SK-N-SH treated with all-trans-retinoic acid at 6 μM for 48 hours (cell line): ENCODE results near the gene PSORS1C2.

Source experiments
- ATAC-seq: fragments of 200-7000 bp; cut with Tn5 transposase; 3 replicates; pipeline ENCODE4 v1.9.1; 2020; ENCODE audit warnings: mild to moderate bottlenecking, moderate library complexity
- ARNTL ChIP-seq: fragments of 450-650 bp; formaldehyde crosslinking; IDR thresholded peaks from 2 replicates; pipeline ENCODE4 v1.5.0; 2020; ENCODE audit warnings: low read depth, mild to moderate bottlenecking, moderate library complexity, borderline replicate concordance
- BACH2 ChIP-seq: fragments of 250-450 bp; sonication (Bioruptor Pico); IDR thresholded peaks from 2 replicates; pipeline ENCODE4 v1.9.0; 2021; ENCODE audit warnings: mild to moderate bottlenecking, borderline replicate concordance
- CREB5 ChIP-seq: fragments of 250-450 bp; sonication (Bioruptor Pico); IDR thresholded peaks from 2 replicates; pipeline ENCODE4 v1.5.1; 2020; ENCODE audit warnings: low read depth, mild to moderate bottlenecking, moderate library complexity
- CSDC2 ChIP-seq: fragments of 250-450 bp; sonication (Bioruptor Pico); IDR thresholded peaks from 2 replicates; pipeline ENCODE4 v1.5.0; 2020; ENCODE audit warnings: mild to moderate bottlenecking, moderate library complexity
- CSRNP3 ChIP-seq: fragments of 250-450 bp; sonication (Bioruptor Pico); IDR thresholded peaks from 2 replicates; pipeline ENCODE4 v1.5.1; 2021; ENCODE audit warnings: mild to moderate bottlenecking, moderate library complexity
- ESRRG ChIP-seq: fragments of 250-450 bp; sonication (Bioruptor Pico); IDR thresholded peaks from 2 replicates; pipeline ENCODE4 v1.6.1; 2021; ENCODE audit warnings: mild to moderate bottlenecking
- GLIS3 ChIP-seq: fragments of 250-450 bp; sonication (Bioruptor Pico); IDR thresholded peaks from 2 replicates; pipeline ENCODE4 v1.5.0; 2020; ENCODE audit warnings: mild to moderate bottlenecking, moderate library complexity
- ISL1 ChIP-seq: fragments of 250-450 bp; sonication (Bioruptor Pico); IDR thresholded peaks from 2 replicates; pipeline ENCODE4 v2.1.2; 2022; ENCODE audit warnings: mild to moderate bottlenecking, moderate library complexity
- OSR1 ChIP-seq: fragments of 250-450 bp; sonication (Bioruptor Pico); IDR thresholded peaks from 2 replicates; pipeline ENCODE4 v1.8.0; 2022; ENCODE audit warnings: moderate library complexity, mild to moderate bottlenecking, inconsistent platforms
- PATZ1 ChIP-seq: fragments of 250-450 bp; sonication (Bioruptor Pico); IDR thresholded peaks from 2 replicates; pipeline ENCODE4 v1.8.0; 2020; ENCODE audit warnings: mild to moderate bottlenecking, moderate library complexity, borderline replicate concordance
- PPARA ChIP-seq: fragments of 250-450 bp; sonication (Bioruptor Pico); IDR thresholded peaks from 2 replicates; pipeline ENCODE4 v1.5.0; 2020; ENCODE audit warnings: mild to moderate bottlenecking, borderline replicate concordance
- RARB ChIP-seq: fragments of 250-450 bp; sonication (Bioruptor Pico); IDR thresholded peaks from 2 replicates; pipeline ENCODE4 v1.8.0; 2021; ENCODE audit warnings: mild to moderate bottlenecking, moderate library complexity
- SNAI2 ChIP-seq: fragments of 250-450 bp; sonication (Bioruptor Pico); IDR thresholded peaks from 2 replicates; pipeline ENCODE4 v1.5.0; 2020; ENCODE audit warnings: mild to moderate bottlenecking, moderate library complexity
- TCF4 ChIP-seq: fragments of 250-450 bp; sonication (Bioruptor Pico); IDR thresholded peaks from 2 replicates; pipeline ENCODE4 v1.8.0; 2021; ENCODE audit warnings: mild to moderate bottlenecking, moderate library complexity, borderline replicate concordance
- TOX ChIP-seq: fragments of 250-450 bp; sonication (Bioruptor Pico); IDR thresholded peaks from 2 replicates; pipeline ENCODE4 v1.8.0; 2021; ENCODE audit warnings: mild to moderate bottlenecking, moderate library complexity, borderline replicate concordance
- TSHZ2 ChIP-seq: fragments of 250-450 bp; sonication (Bioruptor Pico); IDR thresholded peaks from 2 replicates; pipeline ENCODE4 v1.5.0; 2020; ENCODE audit warnings: mild to moderate bottlenecking, moderate library complexity
- ZC3H10 ChIP-seq: fragments of 250-450 bp; sonication (Bioruptor Pico); IDR thresholded peaks from 2 replicates; pipeline ENCODE4 v1.5.1; 2021; ENCODE audit warnings: mild to moderate bottlenecking, moderate library complexity
- ZFP3 ChIP-seq: fragments of 250-450 bp; sonication (Bioruptor Pico); IDR thresholded peaks from 2 replicates; pipeline ENCODE4 v1.5.0; 2020; ENCODE audit warnings: mild to moderate bottlenecking, moderate library complexity
- ZFP30 ChIP-seq: fragments of 450-650 bp; formaldehyde crosslinking; IDR thresholded peaks from 2 replicates; pipeline ENCODE4 v1.5.0; 2022; ENCODE audit warnings: mild to moderate bottlenecking, moderate library complexity
- ZNF70 ChIP-seq: fragments of 450-650 bp; formaldehyde crosslinking; IDR thresholded peaks from 2 replicates; pipeline ENCODE4 v1.5.0; 2020; ENCODE audit warnings: mild to moderate bottlenecking, moderate library complexity
- ZNF8 ChIP-seq: fragments of 450-650 bp; formaldehyde crosslinking; IDR thresholded peaks from 2 replicates; pipeline ENCODE4 v1.5.0; 2020; ENCODE audit warnings: mild to moderate bottlenecking, moderate library complexity

PSORS1C2 gene

GRCh38 chr6:31128093-31128676 is 10.7 kb downstream of the PSORS1C2 start:
- TF ChIP-seq ESRRG (no peak), ZNF8 (CRISPR knock-in tag) (no peak), ISL1 (no peak)
- peak; percentile 63 for ATAC-seq

GRCh38 chr6:31126396-31127175 is 12.3 kb downstream of the PSORS1C2 start:
- no peak for ATAC-seq
- TF ChIP-seq ESRRG (no peak), ZNF70 (no peak), RARB (CRISPR knock-in tag) (no peak), ARNTL (no peak), ZNF8 (CRISPR knock-in tag) (no peak), TCF4 (no peak), CREB5 (no peak), ZFP30 (CRISPR knock-in tag) (no peak), PPARA (CRISPR knock-in tag) (no peak), CSDC2 (CRISPR knock-in tag) (no peak), PATZ1 (no peak), SNAI2 (CRISPR knock-in tag) (no peak)

GRCh38 chr6:31125586-31126363 is 13.1 kb downstream of the PSORS1C2 start:
- TF ChIP-seq TCF4 = no peak
- ATAC-seq = peak; percentile 5; the same call in 1 of the 3 replicates

- ATAC-seq = no peak; the same call in 2 of the 3 replicates
- TF ChIP-seq TSHZ2 (CRISPR knock-in tag) (no peak), PATZ1 (no peak), TOX (CRISPR knock-in tag) (no peak), PPARA (CRISPR knock-in tag) (no peak), BACH2 (CRISPR knock-in tag) (no peak), ZFP30 (CRISPR knock-in tag) (no peak), TCF4 (no peak), ARNTL (no peak), ZC3H10 (no peak), CSRNP3 (no peak), GLIS3 (CRISPR knock-in tag) (no peak), CSDC2 (CRISPR knock-in tag) (no peak), ZFP3 (CRISPR knock-in tag) (no peak), RARB (CRISPR knock-in tag) (no peak), OSR1 (CRISPR knock-in tag) (no peak), SNAI2 (CRISPR knock-in tag) (no peak)
These were observed 13.7 kb downstream of the PSORS1C2 start for GRCh38 chr6:31125162-31125561.
